ENCODE data around the gene NKD1.

The NKD1 gene

DNA sequence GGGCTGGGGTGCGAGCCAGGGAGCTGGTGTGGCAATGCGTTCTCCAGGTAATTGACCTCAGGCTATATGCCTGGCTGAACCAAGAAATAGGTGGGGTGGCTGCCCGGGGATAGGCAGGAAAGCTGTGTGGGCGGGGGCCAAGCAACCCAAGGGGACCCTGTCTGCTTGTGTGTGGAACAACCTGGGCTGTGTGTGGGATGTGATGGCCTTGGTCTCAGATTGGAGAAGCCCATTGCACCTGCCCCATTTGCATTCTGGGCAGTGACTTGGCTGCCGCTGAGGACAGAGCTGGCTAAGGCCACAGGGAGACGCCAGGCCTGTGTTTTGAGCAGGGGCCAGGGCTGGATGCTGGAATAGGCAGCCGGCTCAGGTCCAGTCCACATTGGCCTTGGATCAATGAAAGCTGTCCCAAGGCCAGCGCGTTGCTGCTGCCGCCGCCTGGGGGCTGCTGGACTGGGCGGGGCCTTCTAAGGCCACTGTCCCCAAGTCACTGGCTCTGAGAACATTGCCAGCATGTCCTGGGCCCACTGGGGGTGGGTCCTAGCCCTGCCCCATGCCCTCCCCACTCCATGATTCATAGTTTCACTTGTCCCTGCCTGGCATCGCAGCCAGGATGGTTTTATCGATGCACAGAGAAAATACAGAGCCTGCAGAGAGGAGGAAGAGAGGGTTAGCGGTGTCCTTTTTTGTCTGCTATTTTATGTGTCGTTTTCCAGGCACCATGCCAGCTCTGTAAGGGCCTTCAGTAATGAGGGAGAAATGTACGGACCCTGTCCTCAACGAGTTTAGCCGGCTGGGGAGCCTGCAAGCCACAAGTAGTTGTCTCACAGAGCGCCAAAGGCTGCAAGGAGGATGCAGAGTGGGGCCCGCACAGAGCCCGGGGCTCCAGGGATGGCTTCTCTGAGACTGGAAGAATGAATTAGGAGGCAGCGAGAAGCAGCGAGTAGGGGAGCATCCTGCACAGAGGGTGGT lies 43.9 kb downstream of the NKD1 start:
- Histone ChIP-seq H3K27ac (ENCODE audit: low read length) (no peak overlapping the region), H3K9me3 (ENCODE audit: control insufficient read depth, low read depth, low read length) (no peaks in the 10 kb centered on the region), H3K36me3 (ENCODE audit: control insufficient read depth, low read depth, low read length) (no peaks in the 10 kb centered on the region), H3K27me3 (ENCODE audit: control insufficient read depth, insufficient read depth, low read length) (no peaks in the 10 kb centered on the region), H3K9ac (ENCODE audit: low read length) (no peak overlapping the region), H3K4me3 (ENCODE audit: low read length) (no peak overlapping the region), H3K4me1 (ENCODE audit: control insufficient read depth, low read depth, low read length) (peaks cover 8% of the 10 kb centered on the region)

DNA sequence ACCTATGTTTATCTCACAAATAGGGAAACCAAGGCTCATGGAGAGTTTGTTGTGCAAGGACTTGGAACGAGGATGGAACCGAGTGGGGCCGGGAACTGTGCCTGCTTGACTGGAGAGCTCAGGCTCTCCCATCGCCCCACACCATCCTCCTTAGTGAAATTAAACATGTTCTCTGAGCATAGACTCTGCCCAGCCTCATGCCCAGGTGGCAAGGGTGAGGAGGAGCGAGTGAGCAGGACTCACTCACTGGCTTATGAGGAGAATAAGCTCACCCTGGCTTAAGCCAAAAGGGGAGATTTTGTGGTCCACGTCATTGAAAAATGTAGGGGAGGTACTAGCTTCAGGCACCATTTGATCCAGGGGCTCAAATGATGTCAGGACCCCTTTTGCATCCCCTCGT lies 44.8 kb downstream of the NKD1 start:
- Histone ChIP-seq H3K27me3 (ENCODE audit: control insufficient read depth, insufficient read depth, low read length) (no peaks in the 10 kb centered on the region), H3K9ac (ENCODE audit: low read length) (no peak overlapping the region), H3K9me3 (ENCODE audit: control insufficient read depth, low read depth, low read length) (no peaks in the 10 kb centered on the region), H3K27ac (ENCODE audit: low read length) (no peak overlapping the region), H3K4me1 (ENCODE audit: control insufficient read depth, low read depth, low read length) (peaks cover 8% of the 10 kb centered on the region), H3K36me3 (ENCODE audit: control insufficient read depth, low read depth, low read length) (no peaks in the 10 kb centered on the region), H3K4me3 (ENCODE audit: low read length) (no peak overlapping the region)

DNA sequence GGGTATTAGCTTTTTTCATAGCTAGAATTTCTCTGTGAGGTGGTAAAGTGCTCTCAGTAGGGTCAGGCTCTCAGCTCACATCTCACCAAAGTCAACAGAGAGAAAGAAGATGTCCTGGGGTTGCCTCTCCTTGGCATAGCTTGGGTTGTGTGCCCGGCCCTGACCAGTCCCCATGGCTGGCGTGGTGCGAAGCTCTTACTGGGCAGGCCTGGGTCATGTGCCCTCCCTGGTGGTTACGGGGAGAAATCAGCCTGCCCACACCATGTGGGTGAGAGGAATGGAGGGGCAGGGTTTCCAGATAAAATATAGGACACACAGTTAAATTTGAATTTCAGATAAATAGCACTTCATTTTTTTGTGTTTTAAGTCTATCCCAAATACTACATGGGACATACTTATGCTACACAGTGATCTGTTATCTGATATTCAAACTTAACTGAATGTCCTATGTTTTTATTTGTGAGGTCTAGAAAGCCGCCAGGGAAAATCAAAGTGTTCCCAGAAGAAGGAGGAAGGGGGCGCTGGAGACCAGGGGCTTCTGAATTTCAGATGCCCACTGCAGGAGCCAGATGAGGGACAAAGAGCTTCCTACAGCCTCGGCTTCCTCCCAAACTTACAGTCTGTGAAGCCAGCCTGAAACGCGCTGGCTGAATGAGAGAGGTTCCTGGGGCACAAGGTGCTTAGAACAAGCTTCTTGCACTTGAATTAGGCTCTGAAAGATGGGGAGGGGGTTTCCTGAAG lies 45.4 kb downstream of the NKD1 start:
- Histone ChIP-seq H3K27me3 (ENCODE audit: control insufficient read depth, insufficient read depth, low read length) (no peaks in the 10 kb centered on the region), H3K27ac (ENCODE audit: low read length) (no peak overlapping the region), H3K9ac (ENCODE audit: low read length) (no peak overlapping the region), H3K4me1 (ENCODE audit: control insufficient read depth, low read depth, low read length) (peaks cover 8% of the 10 kb centered on the region), H3K36me3 (ENCODE audit: control insufficient read depth, low read depth, low read length) (no peaks in the 10 kb centered on the region), H3K9me3 (ENCODE audit: control insufficient read depth, low read depth, low read length) (no peaks in the 10 kb centered on the region), H3K4me3 (ENCODE audit: low read length) (no peak overlapping the region)

DNA sequence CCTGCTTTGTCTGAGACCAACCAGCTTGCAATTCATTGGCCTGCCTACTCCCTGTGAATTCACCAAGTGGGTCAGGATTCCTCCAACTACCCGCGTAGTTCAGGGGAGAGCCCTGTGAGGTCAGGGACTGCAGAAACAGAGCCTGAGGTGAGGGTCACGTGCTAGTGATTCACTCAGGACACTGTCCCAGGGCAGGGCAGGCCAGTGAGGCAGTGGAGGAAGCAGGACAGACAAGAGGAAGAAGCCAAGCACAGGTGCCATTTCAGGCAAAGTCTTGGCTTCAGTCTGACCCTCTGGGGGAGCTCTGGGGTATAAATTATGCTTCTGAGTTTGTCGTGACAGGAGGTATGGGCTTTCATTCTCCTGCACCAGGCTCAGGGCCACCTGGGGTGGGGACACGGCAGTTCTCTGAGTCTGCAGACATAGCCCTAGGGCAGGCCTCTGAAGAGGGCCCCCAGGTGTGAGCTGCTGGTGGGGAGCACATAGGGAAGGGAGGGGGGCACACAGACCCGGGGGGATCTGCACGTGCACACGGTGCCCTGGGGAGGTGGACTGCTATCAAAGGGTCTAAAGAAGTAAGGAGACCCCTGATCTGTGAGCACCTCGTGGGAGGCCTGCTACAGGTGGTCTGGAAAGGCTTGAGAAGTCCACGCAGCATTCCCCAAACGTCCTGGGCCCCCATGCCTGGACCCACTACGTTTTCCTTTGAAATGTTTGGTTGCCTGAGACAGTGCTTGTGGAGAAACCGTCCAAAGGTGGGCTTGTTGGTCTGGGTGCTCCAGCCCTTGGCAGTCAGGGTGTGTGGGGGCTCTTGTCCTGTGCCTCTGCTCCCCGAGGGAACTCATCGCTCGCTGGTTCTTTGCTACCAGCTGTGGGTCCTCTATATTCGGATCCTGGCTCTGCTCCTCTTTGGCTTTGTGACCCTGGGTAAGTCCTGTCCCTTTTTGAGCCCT lies 46.4 kb downstream of the NKD1 start:
- Histone ChIP-seq H3K4me3 (ENCODE audit: low read length) (no peak overlapping the region), H3K9ac (ENCODE audit: low read length) (no peak overlapping the region), H3K9me3 (ENCODE audit: control insufficient read depth, low read depth, low read length) (no peaks in the 10 kb centered on the region), H3K4me1 (ENCODE audit: control insufficient read depth, low read depth, low read length) (peaks cover 8% of the 10 kb centered on the region), H3K27ac (ENCODE audit: low read length) (no peak overlapping the region), H3K27me3 (ENCODE audit: control insufficient read depth, insufficient read depth, low read length) (no peaks in the 10 kb centered on the region), H3K36me3 (ENCODE audit: control insufficient read depth, low read depth, low read length) (no peaks in the 10 kb centered on the region)

DNA sequence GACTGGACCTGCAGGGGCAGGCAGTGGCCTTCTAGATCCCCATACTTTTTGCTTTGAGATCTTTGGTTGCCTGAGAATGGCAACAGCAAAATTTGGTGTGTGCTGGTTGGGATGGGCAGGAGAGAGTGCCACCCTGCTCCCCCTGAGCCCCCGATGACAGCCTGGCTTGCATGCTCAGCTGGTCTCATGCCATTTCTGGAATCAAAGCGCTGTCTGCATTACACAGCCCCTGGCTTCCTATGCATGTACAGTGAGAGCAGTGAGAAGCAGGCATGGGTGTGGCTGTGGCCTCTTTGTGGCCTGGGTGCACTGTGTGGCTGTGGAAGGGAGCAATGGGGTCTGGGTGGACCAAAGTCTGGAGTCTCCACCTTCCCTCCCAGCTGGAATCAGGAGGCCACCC lies 47.7 kb downstream of the NKD1 start:
- Histone ChIP-seq H3K4me1 (ENCODE audit: control insufficient read depth, low read depth, low read length) (peaks cover 8% of the 10 kb centered on the region), H3K4me3 (ENCODE audit: low read length) (no peak overlapping the region), H3K36me3 (ENCODE audit: control insufficient read depth, low read depth, low read length) (no peaks in the 10 kb centered on the region), H3K9me3 (ENCODE audit: control insufficient read depth, low read depth, low read length) (no peaks in the 10 kb centered on the region), H3K9ac (ENCODE audit: low read length) (no peak overlapping the region), H3K27ac (ENCODE audit: low read length) (no peak overlapping the region), H3K27me3 (ENCODE audit: control insufficient read depth, insufficient read depth, low read length) (no peaks in the 10 kb centered on the region)

DNA sequence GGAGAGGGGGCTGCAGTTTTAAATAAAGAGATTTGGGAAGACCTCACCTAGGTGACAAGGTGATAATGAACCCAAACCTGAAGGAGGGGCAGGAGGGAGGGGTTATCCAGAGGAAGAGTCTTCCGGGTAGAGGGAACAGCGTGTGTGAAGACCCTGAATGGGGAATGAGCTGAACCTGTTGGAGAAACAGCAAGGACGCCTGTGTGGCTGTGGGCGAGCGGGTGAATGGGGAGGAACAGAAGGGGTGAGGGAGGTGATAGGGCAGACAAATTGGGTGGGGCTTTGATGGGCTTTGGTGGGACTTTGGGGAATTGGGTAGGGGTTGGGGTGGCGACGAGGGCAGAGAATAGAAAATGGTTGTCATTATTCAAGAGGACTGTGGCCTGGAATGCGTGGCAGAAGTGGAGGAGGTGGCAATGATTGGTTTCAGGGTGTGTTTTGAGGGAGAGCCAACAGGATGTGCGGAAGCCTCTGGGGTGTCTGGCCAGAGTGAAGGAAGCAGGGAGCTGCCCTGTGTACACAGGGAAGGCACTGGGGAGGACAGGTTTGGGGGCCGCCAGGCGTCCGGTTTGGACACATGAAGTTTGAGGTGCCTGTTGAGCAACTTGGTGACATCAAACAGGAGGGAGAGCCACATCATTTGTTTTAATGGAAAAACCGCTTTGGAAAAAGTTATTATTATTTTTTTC lies 48.7 kb downstream of the NKD1 start:
- no peaks in the 10 kb centered on the region for H3K9me3 ChIP-seq (ENCODE audit: control insufficient read depth, low read depth, low read length)
- no peaks in the 10 kb centered on the region for H3K27me3 ChIP-seq (ENCODE audit: control insufficient read depth, insufficient read depth, low read length)
- no peak overlapping the region for H3K9ac ChIP-seq (ENCODE audit: low read length)
- H3K4me1 ChIP-seq (ENCODE audit: control insufficient read depth, low read depth, low read length), result peaks cover 8% of the 10 kb centered on the region
- no peak overlapping the region for H3K27ac ChIP-seq (ENCODE audit: low read length)
- no peaks in the 10 kb centered on the region for H3K36me3 ChIP-seq (ENCODE audit: control insufficient read depth, low read depth, low read length)
- H3K4me3 ChIP-seq (ENCODE audit: low read length), result no peak overlapping the region

DNA sequence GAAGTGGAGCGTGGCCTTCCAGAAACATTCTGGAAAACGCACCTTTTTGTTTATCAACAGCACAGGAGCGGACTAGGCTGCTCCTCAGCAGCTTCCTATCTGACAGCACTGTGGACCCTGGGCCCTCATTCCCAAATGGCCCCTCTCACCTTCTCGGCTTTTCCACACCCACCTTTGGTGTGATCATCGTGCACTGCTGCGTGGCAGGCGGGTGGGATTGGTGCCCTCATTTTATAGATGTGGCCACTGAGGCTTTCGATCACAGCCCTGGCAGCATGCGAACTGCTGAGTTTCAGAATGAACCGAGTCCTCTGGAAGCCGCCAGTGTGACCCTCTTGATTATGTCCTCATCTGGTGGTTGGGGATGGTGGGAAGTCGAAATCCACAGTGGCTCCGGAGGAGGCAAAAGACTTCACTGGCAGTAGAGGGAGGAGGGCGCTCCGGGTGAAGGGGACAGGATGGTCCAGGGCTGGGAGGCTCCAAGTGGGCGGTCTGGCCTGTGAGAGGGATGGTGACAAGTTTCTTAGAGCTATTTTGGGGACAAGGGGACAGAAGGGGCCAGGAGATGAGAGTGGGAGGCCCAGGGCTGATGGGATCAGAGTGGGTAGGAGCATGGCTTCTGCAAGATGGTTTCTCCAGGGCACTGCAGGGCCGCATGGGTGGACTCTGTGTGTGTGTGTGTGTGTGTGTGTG lies 49.5 kb downstream of the NKD1 start:
- peaks cover 8% of the 10 kb centered on the region for H3K4me1 ChIP-seq (ENCODE audit: control insufficient read depth, low read depth, low read length)
- no peak overlapping the region for H3K9ac ChIP-seq (ENCODE audit: low read length)
- H3K9me3 ChIP-seq (ENCODE audit: control insufficient read depth, low read depth, low read length), result no peaks in the 10 kb centered on the region
- H3K27ac ChIP-seq (ENCODE audit: low read length), result no peak overlapping the region
- no peaks in the 10 kb centered on the region for H3K36me3 ChIP-seq (ENCODE audit: control insufficient read depth, low read depth, low read length)
- H3K27me3 ChIP-seq (ENCODE audit: control insufficient read depth, insufficient read depth, low read length), result no peaks in the 10 kb centered on the region
- H3K4me3 ChIP-seq (ENCODE audit: low read length), result no peak overlapping the region

DNA sequence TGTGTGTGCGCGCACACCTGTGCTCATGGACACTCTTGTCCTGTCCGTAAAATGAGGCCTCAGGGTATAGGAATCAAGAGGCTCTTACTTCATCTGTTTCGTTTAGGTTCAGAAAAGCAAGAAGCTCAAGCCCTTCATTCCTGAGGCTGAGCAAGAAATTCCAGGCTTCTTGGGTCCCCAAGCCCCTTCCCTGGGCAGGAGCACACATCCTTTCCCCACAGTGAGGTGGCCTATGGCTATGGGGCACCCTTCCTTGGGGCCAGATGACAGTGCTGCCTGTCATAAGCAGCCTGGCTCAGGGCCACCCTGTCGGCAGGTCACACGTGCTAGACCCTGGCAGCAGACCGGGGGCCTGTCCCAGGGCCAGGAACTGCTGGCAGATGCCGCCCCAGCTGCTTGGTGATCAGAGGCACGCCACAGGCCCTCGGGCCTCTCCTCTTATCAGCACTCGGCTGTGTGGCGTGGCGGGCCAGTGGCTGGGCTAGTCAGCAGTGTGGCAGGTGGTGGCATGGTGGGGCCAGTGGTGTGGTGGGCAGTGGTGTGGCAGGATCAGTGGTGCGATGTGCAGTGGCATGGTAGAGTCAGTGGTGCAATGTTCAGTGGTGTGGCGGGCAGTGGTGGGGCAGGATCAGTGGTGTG lies 50.2 kb downstream of the NKD1 start:
- no peak overlapping the region for H3K9ac ChIP-seq (ENCODE audit: low read length)

DNA sequence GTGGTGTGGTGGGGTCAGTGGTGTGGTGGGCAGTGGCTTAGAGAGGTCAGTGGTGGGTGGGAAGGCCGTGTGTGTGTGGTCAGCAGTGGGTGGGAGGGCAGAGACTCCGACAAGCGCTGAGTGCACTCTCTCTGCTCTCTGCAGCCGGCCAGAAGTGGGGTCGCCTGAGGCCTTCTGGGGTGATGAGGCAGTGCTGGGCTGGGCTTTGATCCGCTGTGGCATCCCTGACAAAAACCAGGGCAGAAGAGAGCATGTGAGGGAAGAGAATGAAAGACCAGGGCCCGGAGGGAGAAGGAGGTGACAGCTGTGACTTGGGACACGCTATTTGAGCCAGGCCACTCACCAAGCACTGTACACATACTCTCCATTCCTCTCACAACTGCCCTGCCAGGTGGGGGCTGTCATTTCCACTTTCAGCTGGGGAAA lies 50.8 kb downstream of the NKD1 start:
- Histone ChIP-seq H3K4me1 (ENCODE audit: control insufficient read depth, low read depth, low read length) (peaks cover 4% of the 10 kb centered on the region), H3K36me3 (ENCODE audit: control insufficient read depth, low read depth, low read length) (no peaks in the 10 kb centered on the region), H3K27ac (ENCODE audit: low read length) (no peak overlapping the region), H3K4me3 (ENCODE audit: low read length) (no peak overlapping the region), H3K27me3 (ENCODE audit: control insufficient read depth, insufficient read depth, low read length) (no peaks in the 10 kb centered on the region), H3K9ac (ENCODE audit: low read length) (no peak overlapping the region), H3K9me3 (ENCODE audit: control insufficient read depth, low read depth, low read length) (no peaks in the 10 kb centered on the region)

More for the DNA sequence above, 50.2 kb downstream of the NKD1 start:
- no peaks in the 10 kb centered on the region for H3K9me3 ChIP-seq (ENCODE audit: control insufficient read depth, low read depth, low read length)
- no peaks in the 10 kb centered on the region for H3K27me3 ChIP-seq (ENCODE audit: control insufficient read depth, insufficient read depth, low read length)
- peaks cover 8% of the 10 kb centered on the region for H3K4me1 ChIP-seq (ENCODE audit: control insufficient read depth, low read depth, low read length)
- no peak overlapping the region for H3K27ac ChIP-seq (ENCODE audit: low read length)
- H3K4me3 ChIP-seq (ENCODE audit: low read length), result no peak overlapping the region
- no peaks in the 10 kb centered on the region for H3K36me3 ChIP-seq (ENCODE audit: control insufficient read depth, low read depth, low read length)

DNA sequence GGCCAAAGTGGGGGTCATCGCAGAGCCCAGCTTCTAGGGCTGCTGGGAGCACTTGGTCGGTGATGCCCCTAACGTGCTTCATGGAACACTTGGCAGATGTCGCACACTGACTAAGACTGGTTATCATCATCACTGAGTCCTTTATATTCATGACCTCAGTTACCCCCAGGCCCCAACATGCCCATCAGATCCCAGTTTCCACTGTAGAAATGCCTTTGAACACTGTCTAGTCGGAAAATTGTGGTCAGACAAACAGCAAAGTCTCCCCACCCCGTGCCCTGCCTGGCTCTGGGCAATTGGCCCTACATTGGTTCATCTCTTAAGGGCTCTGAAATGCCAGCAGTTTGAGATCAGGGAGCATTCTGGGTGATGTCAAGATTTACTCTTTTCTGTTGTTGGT lies 51.3 kb downstream of the NKD1 start:
- no peaks in the 10 kb centered on the region for H3K9me3 ChIP-seq (ENCODE audit: control insufficient read depth, low read depth, low read length)
- H3K27me3 ChIP-seq (ENCODE audit: control insufficient read depth, insufficient read depth, low read length), result no peaks in the 10 kb centered on the region
- H3K36me3 ChIP-seq (ENCODE audit: control insufficient read depth, low read depth, low read length), result no peaks in the 10 kb centered on the region

More for the DNA sequence above, 51.3 kb downstream of the NKD1 start:
- no peak overlapping the region for H3K4me3 ChIP-seq (ENCODE audit: low read length)
- H3K27ac ChIP-seq (ENCODE audit: low read length), result no peak overlapping the region
- no peak overlapping the region for H3K9ac ChIP-seq (ENCODE audit: low read length)
- H3K4me1 ChIP-seq (ENCODE audit: control insufficient read depth, low read depth, low read length), result no peaks in the 10 kb centered on the region
